ENCODE data around the gene PMCH.
"Not testable (repeated sequence)": the region's sequence is repeated elsewhere in the genome, so short reads cannot be mapped to it uniquely, and the experiment has no call there.

DNA sequence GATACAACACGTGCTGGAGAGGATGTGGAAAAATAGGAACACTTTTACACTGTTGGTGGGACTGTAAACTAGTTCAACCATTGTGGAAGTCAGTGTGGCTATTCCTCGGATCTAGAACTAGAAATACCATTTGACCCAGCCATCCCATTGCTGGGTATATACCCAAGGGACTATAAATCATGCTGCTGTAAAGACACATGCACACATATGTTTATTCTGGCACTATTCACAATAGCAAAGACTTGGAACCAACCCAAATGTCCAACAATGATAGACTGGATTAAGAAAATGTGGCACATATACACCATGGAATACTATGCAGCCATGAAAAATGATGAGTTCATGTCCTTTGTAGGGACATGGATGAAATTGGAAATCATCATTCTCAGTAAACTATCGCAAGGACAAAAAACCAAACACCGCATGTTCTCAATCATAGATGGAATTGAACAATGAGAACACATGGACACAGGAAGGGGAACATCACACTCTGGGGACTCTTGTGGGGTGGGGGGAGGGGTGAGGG is 50.5 kb downstream of the PMCH start:
- TF ChIP-seq, protein P1, sequence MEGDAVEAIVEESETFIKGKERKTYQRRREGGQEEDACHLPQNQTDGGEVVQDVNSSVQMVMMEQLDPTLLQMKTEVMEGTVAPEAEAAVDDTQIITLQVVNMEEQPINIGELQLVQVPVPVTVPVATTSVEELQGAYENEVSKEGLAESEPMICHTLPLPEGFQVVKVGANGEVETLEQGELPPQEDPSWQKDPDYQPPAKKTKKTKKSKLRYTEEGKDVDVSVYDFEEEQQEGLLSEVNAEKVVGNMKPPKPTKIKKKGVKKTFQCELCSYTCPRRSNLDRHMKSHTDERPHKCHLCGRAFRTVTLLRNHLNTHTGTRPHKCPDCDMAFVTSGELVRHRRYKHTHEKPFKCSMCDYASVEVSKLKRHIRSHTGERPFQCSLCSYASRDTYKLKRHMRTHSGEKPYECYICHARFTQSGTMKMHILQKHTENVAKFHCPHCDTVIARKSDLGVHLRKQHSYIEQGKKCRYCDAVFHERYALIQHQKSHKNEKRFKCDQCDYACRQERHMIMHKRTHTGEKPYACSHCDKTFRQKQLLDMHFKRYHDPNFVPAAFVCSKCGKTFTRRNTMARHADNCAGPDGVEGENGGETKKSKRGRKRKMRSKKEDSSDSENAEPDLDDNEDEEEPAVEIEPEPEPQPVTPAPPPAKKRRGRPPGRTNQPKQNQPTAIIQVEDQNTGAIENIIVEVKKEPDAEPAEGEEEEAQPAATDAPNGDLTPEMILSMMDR (conservative IDR thresholded peaks at IDR 0.05; ENCODE audit: low read depth, low read length) = not testable (repeated sequence)
- TF ChIP-seq EZH2 (IDR thresholded peaks at IDR 0.05; ENCODE audit: borderline replicate concordance, low read depth, low read length, poor library complexity, severe bottlenecking) = not testable (repeated sequence)
